CD1c-positive myeloid dendritic cell (primary cell): ENCODE measurements around the gene ATOSA.

Experiments used
- DNase-seq: peaks from one replicate; pipeline ENCODE4 v3.0.0-alpha.2; 2016; ENCODE audit errors: extremely low spot score

Gene ATOSA

GRCh38 chr15:52651868-52652267 lies 27.3 kb downstream of the ATOSA start:
- peak; percentile 26 for DNase-seq

DNA sequence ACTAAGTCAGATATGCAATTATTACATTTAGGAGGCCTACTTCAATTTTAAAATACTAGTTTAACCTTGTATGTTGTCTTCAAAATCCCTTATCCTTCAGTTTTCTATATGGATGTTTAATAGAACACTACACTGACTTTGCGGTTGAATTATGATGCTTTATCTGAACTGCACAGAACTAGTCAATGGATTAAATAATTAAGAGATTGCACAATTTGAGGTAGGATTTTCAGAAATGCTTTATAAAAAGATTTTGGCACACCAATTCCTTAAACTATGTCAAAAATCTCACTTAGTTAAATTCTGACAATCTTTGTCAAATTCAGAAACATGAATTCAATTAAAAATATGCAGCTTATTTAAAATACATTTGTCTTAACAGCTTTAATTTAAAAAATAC lies 28.1 kb downstream of the ATOSA start:
- no peak for DNase-seq

DNA sequence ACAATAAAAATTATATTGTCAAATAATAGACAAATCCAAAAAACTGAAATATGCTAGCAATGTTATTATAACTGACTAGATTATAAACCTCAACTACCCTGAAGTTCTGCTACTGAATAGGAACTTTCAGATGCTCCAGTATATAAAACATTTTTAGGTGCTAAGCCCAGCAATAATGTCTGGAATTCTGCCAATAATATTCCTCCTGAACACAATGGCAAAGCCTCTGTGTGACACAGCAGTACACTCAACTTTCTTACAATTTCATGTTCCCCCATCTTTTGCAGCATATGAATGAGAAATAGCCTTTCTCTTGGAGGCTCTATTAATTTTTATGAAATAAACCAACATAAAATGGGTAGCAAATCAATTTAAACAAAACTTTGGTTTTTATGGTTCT lies 29.5 kb downstream of the ATOSA start:
- DNase-seq: no peak

DNA sequence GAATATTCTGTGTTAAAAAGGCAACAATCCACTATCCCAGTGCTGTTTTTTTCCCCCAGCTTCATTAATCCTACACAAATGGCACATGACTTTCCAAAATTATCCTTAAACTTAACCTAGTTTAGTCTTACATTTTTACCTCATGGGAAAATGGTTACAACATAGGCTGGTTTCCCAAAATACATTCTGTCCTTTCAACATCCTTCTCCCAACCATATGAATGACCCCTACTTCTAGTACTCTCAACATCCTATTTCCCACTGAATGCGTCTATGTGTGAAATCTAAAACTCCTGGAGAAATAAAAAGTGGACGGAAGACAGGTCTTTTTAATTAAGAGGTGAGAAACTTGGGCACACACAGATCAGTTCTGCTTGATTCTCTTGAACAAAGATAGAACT lies 33.3 kb downstream of the ATOSA start:
- no peak for DNase-seq

- no peak for DNase-seq
Measured at GRCh38 chr15:52642386-52643361, 36.5 kb downstream of the ATOSA start.

DNA sequence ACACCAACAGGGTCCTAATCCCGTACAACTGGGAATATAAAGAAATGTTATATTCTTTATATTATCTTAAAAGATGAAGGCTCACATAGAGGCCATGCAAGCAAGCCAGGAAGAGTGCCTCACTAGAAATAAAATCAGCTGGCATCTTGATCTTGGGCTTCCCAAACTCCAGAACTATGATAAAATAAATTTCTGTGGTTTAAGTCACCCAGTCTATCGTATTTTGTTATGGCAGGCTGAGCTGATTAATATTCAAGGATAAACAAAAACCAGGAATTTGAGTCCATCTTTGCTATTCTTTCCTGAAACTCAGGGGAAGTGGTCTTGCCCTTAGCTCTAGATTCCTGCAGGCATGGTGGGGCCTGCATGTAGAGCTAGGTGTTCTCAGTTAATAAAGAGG lies 42.7 kb downstream of the ATOSA start:
- DNase-seq: no peak

GRCh38 chr15:52635908-52636307 lies 43.3 kb downstream of the ATOSA start:
- DNase-seq: no peak
